GM19467 (cell line): ENCODE results near the gene ORM1.
"Not testable (repeated sequence)": the region's sequence is repeated elsewhere in the genome, so short reads cannot be mapped to it uniquely, and the experiment has no call there.

Experiments used
- ATAC-seq: cut with Tn5 transposase; IDR thresholded peaks from one replicate; pipeline ENCODE4 v1.9.1; 2021; ENCODE audit warnings: mild to moderate bottlenecking, moderate library complexity; ENCODE audit not compliant: unreplicated experiment

ORM1 gene

GRCh38 chr9:114322831-114323531 is at the start of gene ORM1:
TSS of gene ORM1 (plus strand) at chr9:114323098. CDS start at chr9:114323134, 36 bp downstream.
- ATAC-seq, result not testable (repeated sequence)

GRCh38 chr9:114273461-114273881 is 49.4 kb upstream of the ORM1 start:
- ATAC-seq, result no peak

GRCh38 chr9:114274217-114274616 is 48.7 kb upstream of the ORM1 start:
- ATAC-seq, result no peak

GRCh38 chr9:114275246-114276004 is 47.5 kb upstream of the ORM1 start:
- no peak for ATAC-seq

GRCh38 chr9:114276908-114277821 is 45.7 kb upstream of the ORM1 start:
- no peak for ATAC-seq

- ATAC-seq, result no peak
Measured at GRCh38 chr9:114278356-114278755, 44.5 kb upstream of the ORM1 start.

GRCh38 chr9:114278881-114279570 is 43.9 kb upstream of the ORM1 start:
- no peak for ATAC-seq

- no peak for ATAC-seq
Measured at GRCh38 chr9:114279693-114280092, 43.2 kb upstream of the ORM1 start.

- no peak for ATAC-seq
Measured at GRCh38 chr9:114280636-114281472, 42.0 kb upstream of the ORM1 start.

GRCh38 chr9:114281473-114282103 is 41.3 kb upstream of the ORM1 start:
- no peak for ATAC-seq

- no peak for ATAC-seq
Measured at GRCh38 chr9:114282104-114282485, 40.8 kb upstream of the ORM1 start.

- ATAC-seq, result no peak
Measured at GRCh38 chr9:114282507-114282906, 40.4 kb upstream of the ORM1 start.

GRCh38 chr9:114282926-114283325 is 40.0 kb upstream of the ORM1 start:
- ATAC-seq, result no peak

GRCh38 chr9:114283551-114284111 is 39.3 kb upstream of the ORM1 start:
- no peak for ATAC-seq

GRCh38 chr9:114284316-114285060 is 38.4 kb upstream of the ORM1 start:
- ATAC-seq, result no peak

GRCh38 chr9:114285166-114285867 is 37.6 kb upstream of the ORM1 start:
- ATAC-seq, result no peak

GRCh38 chr9:114286146-114286679 is 36.7 kb upstream of the ORM1 start:
- no peak for ATAC-seq
